22Rv1 (cell line): Measurements from ENCODE around the gene LEAP2.

Source experiments
- H3K27ac ChIP-seq: fragments of 450-650 bp; 2 replicates; pipeline ENCODE4 v1.5.1; 2017
- ZFX ChIP-seq: fragments of 450-650 bp; IDR thresholded peaks from 2 replicates; pipeline ENCODE4 v1.6.1; 2017; ENCODE audit warnings: antibody characterized with exemption, borderline replicate concordance
- TF ChIP-seq, protein P1 (sequence below): fragments of 450-650 bp; IDR thresholded peaks from 2 replicates; pipeline ENCODE4 v1.5.1; 2017; ENCODE audit warnings: mild to moderate bottlenecking

The LEAP2 gene

GRCh38 chr5:132916086-132916485 lies 42.6 kb downstream of the LEAP2 start:
- no peak for TF ChIP-seq ZFX
- TF ChIP-seq, protein P1, sequence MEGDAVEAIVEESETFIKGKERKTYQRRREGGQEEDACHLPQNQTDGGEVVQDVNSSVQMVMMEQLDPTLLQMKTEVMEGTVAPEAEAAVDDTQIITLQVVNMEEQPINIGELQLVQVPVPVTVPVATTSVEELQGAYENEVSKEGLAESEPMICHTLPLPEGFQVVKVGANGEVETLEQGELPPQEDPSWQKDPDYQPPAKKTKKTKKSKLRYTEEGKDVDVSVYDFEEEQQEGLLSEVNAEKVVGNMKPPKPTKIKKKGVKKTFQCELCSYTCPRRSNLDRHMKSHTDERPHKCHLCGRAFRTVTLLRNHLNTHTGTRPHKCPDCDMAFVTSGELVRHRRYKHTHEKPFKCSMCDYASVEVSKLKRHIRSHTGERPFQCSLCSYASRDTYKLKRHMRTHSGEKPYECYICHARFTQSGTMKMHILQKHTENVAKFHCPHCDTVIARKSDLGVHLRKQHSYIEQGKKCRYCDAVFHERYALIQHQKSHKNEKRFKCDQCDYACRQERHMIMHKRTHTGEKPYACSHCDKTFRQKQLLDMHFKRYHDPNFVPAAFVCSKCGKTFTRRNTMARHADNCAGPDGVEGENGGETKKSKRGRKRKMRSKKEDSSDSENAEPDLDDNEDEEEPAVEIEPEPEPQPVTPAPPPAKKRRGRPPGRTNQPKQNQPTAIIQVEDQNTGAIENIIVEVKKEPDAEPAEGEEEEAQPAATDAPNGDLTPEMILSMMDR, result no peak
- H3K27ac ChIP-seq, result no peak overlapping the region
